ENCODE data around the gene XPC. TPM values are rescaled to one million over a fixed set of nuclear protein-coding genes. Genes with fewer than 3 reads are reported as not detected.

The XPC gene
- total and polyA plus RNA-seq, 2 donors from 2014 or later = 15.9 to 44.4 TPM

GRCh38 chr3:14225421-14225820 lies 47.0 kb upstream of the XPC start:
- DNase-seq = peak in 1 of 5 donors; percentile 15
- Histone ChIP-seq H3K27me3 (ENCODE audit: control insufficient read depth, insufficient read depth, low read length) (no peaks in the 10 kb centered on the region), H3K9me3 (ENCODE audit: control insufficient read depth in 2 of 3, insufficient read depth in 1 of 3, low read length in 3 of 3) (peaks cover 0 to 4% (median 3%) of the 10 kb centered on the region in 3 donors), H3K4me1 (ENCODE audit: control insufficient read depth in 2 of 3, insufficient read depth in 2 of 3, low read depth in 1 of 3, low read length in 3 of 3) (peaks cover 0 to 4% (median 0%) of the 10 kb centered on the region in 3 donors), H3K36me3 (ENCODE audit: control insufficient read depth in 2 of 3, insufficient read depth in 3 of 3, low read length in 3 of 3) (no peaks in the 10 kb centered on the region), H3K27ac (ENCODE audit: low read depth in 2 of 2, low read length in 2 of 2) (no peak overlapping the region), H3K9ac (ENCODE audit: low read length in 3 of 3) (no peak overlapping the region), H3K4me3 (ENCODE audit: low read length in 3 of 3) (no peak overlapping the region)
- intact Hi-C loops (cut with DNase I) = no loop called here
- FAIRE-seq = no peak
- TF ChIP-seq, protein P1, sequence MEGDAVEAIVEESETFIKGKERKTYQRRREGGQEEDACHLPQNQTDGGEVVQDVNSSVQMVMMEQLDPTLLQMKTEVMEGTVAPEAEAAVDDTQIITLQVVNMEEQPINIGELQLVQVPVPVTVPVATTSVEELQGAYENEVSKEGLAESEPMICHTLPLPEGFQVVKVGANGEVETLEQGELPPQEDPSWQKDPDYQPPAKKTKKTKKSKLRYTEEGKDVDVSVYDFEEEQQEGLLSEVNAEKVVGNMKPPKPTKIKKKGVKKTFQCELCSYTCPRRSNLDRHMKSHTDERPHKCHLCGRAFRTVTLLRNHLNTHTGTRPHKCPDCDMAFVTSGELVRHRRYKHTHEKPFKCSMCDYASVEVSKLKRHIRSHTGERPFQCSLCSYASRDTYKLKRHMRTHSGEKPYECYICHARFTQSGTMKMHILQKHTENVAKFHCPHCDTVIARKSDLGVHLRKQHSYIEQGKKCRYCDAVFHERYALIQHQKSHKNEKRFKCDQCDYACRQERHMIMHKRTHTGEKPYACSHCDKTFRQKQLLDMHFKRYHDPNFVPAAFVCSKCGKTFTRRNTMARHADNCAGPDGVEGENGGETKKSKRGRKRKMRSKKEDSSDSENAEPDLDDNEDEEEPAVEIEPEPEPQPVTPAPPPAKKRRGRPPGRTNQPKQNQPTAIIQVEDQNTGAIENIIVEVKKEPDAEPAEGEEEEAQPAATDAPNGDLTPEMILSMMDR (IDR thresholded peaks at IDR 0.05; ENCODE audit: borderline replicate concordance, extremely low read depth, insufficient read depth) = no peak

DNA sequence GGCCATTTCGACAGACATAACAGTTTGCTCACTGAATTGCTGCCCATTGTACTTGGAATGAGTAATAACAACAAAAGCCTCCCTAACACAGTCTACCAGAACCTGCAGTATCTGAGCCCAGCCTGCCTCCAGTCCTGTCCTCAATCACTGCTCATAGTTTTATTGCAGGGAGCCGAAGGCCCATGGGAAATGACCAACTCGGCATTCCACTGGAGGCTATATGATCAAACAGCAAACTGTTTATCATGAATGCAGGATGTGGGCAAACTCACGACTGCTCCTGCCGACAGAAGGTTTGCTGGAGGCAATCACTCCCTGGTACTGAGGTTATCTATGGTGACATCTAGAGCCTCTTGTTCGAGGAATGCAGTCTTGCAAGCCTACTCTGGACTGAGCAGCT lies 46.5 kb upstream of the XPC start:
- FAIRE-seq = no peak
- intact Hi-C loops (cut with DNase I) = no loop called here
- no peak overlapping the region for H3K9ac ChIP-seq (ENCODE audit: low read length in 3 of 3)

GRCh38 chr3:14223595-14223994 lies 45.2 kb upstream of the XPC start:
- Histone ChIP-seq H3K36me3 (ENCODE audit: control insufficient read depth in 2 of 3, insufficient read depth in 3 of 3, low read length in 3 of 3) (no peaks in the 10 kb centered on the region), H3K27ac (ENCODE audit: low read depth in 2 of 2, low read length in 2 of 2) (no peak overlapping the region), H3K27me3 (ENCODE audit: control insufficient read depth, insufficient read depth, low read length) (no peaks in the 10 kb centered on the region), H3K9ac (ENCODE audit: low read length in 3 of 3) (no peak overlapping the region), H3K4me3 (ENCODE audit: low read length in 3 of 3) (no peak overlapping the region), H3K9me3 (ENCODE audit: control insufficient read depth in 2 of 3, insufficient read depth in 1 of 3, low read length in 3 of 3) (peaks cover 0 to 4% (median 3%) of the 10 kb centered on the region in 3 donors), H3K4me1 (ENCODE audit: control insufficient read depth in 2 of 3, insufficient read depth in 2 of 3, low read depth in 1 of 3, low read length in 3 of 3) (peaks cover 0 to 2% (median 0%) of the 10 kb centered on the region in 3 donors)
- DNase-seq (peak in 1 of 5 donors; percentile 3), FAIRE-seq (no peak)
- intact Hi-C loops (cut with DNase I) = no loop called here
- TF ChIP-seq, protein P1 (IDR thresholded peaks at IDR 0.05; ENCODE audit: borderline replicate concordance, extremely low read depth, insufficient read depth) = no peak

More for the DNA sequence above, 46.5 kb upstream of the XPC start:
- peaks cover 0 to 4% (median 0%) of the 10 kb centered on the region in 3 donors for H3K4me1 ChIP-seq (ENCODE audit: control insufficient read depth in 2 of 3, insufficient read depth in 2 of 3, low read depth in 1 of 3, low read length in 3 of 3)
- H3K9me3 ChIP-seq (ENCODE audit: control insufficient read depth in 2 of 3, insufficient read depth in 1 of 3, low read length in 3 of 3) = peaks cover 0 to 4% (median 3%) of the 10 kb centered on the region in 3 donors
- TF ChIP-seq, protein P1 (IDR thresholded peaks at IDR 0.05; ENCODE audit: borderline replicate concordance, extremely low read depth, insufficient read depth) = no peak
- H3K27ac ChIP-seq (ENCODE audit: low read depth in 2 of 2, low read length in 2 of 2) = no peak overlapping the region
- H3K4me3 ChIP-seq (ENCODE audit: low read length in 3 of 3) = no peak overlapping the region
- H3K36me3 ChIP-seq (ENCODE audit: control insufficient read depth in 2 of 3, insufficient read depth in 3 of 3, low read length in 3 of 3) = no peaks in the 10 kb centered on the region
- H3K27me3 ChIP-seq (ENCODE audit: control insufficient read depth, insufficient read depth, low read length) = no peaks in the 10 kb centered on the region
- peak in 1 of 5 donors; percentile 15 for DNase-seq
